LNCaP clone FGC (cell line): Measurements from ENCODE around the gene DNPH1.

Source experiments
- DNase-seq: peaks from one replicate; pipeline ENCODE4 v3.0.0-alpha.2; 2011; ENCODE audit warnings: low read depth
- H3K4me3 ChIP-seq: 2 replicates; pipeline ENCODE4 v1.5.1; 2011; ENCODE audit warnings: mild to moderate bottlenecking, low read depth, low read length, control low read depth
- CTCF ChIP-seq: IDR thresholded peaks from 2 replicates; pipeline ENCODE4 v1.5.1; 2012; ENCODE audit warnings: mild to moderate bottlenecking; ENCODE audit not compliant: control insufficient read depth, insufficient read depth; ENCODE audit errors: extremely low read depth

DNPH1 gene

GRCh38 chr6:43274916-43275597 lies 45.8 kb upstream of the DNPH1 start:
- no peak for DNase-seq
- no peak overlapping the region for H3K4me3 ChIP-seq
- no peak for TF ChIP-seq CTCF

- H3K4me3 ChIP-seq, result no peak overlapping the region
- DNase-seq, result no peak
- no peak for TF ChIP-seq CTCF
Measured at GRCh38 chr6:43274127-43274915, 45.0 kb upstream of the DNPH1 start.

GRCh38 chr6:43273707-43274106 lies 44.4 kb upstream of the DNPH1 start:
- H3K4me3 ChIP-seq, result no peak overlapping the region
- no peak for DNase-seq
- no peak for TF ChIP-seq CTCF

- no peak for DNase-seq
- no peak overlapping the region for H3K4me3 ChIP-seq
- no peak for TF ChIP-seq CTCF
Measured at GRCh38 chr6:43271944-43272343, 42.7 kb upstream of the DNPH1 start.

- TF ChIP-seq CTCF, result no peak
- no peak for DNase-seq
- no peak overlapping the region for H3K4me3 ChIP-seq
Measured at GRCh38 chr6:43271103-43271815, 42.0 kb upstream of the DNPH1 start.

GRCh38 chr6:43269273-43270007 lies 40.2 kb upstream of the DNPH1 start:
- no peak for TF ChIP-seq CTCF
- H3K4me3 ChIP-seq, result no peak overlapping the region
- DNase-seq, result no peak
